Transverse colon (tissue), 4 donors: ENCODE results near the gene SSX2IP. TPM values are rescaled to one million over a fixed set of nuclear protein-coding genes. Genes with fewer than 3 reads are reported as not detected.

Experiments
- DNase-seq: peaks from one replicate; pipeline ENCODE4 v3.0.0-alpha.2; 2019
- H3K27ac ChIP-seq, 4 donors: fragments of 200-600 bp; sonication (generic); 2 replicates each; pipeline ENCODE4 v1.5.1; 2016 to 2018; ENCODE audit warnings: inconsistent platforms in 4 of 4
- H3K27me3 ChIP-seq: fragments of 200-600 bp; sonication (generic); 2 replicates; pipeline ENCODE4 v1.5.1; 2017; ENCODE audit warnings: inconsistent platforms
- H3K36me3 ChIP-seq, 4 donors: fragments of 200-600 bp; sonication (generic); 2 replicates each; pipeline ENCODE4 v1.5.1; 2017 to 2019; ENCODE audit warnings: inconsistent platforms in 4 of 4
- H3K4me1 ChIP-seq, 4 donors: fragments of 200-600 bp; sonication (generic); 2 replicates each; pipeline ENCODE4 v1.5.1; 2017 to 2020; ENCODE audit warnings: inconsistent platforms in 4 of 4
- H3K4me3 ChIP-seq, 4 donors: fragments of 200-600 bp; sonication (generic); 1 replicate in 1 of 4; 2 replicates in 3 of 4; pipeline versions ENCODE4 v1.5.1 to v1.6.1; 2017 to 2019; ENCODE audit warnings: inconsistent platforms in 4 of 4
- H3K9me3 ChIP-seq, 2 donors: fragments of 200-600 bp; sonication (generic); 2 replicates each; pipeline ENCODE4 v1.5.1; 2017 to 2019; ENCODE audit warnings: inconsistent platforms in 2 of 2
- EP300 ChIP-seq: sonication (generic); formaldehyde crosslinking; IDR thresholded peaks from one replicate; pipeline ENCODE4 v1.6.1; 2017; ENCODE audit warnings: antibody characterized with exemption, low read depth
- POLR2A ChIP-seq: fragments of 450-650 bp; IDR thresholded peaks from one replicate; pipeline ENCODE4 v1.6.1; 2016; ENCODE audit warnings: antibody characterized with exemption, mild to moderate bottlenecking, moderate library complexity
- POLR2AphosphoS5 ChIP-seq, 3 donors: sonication (generic); formaldehyde crosslinking; IDR thresholded peaks; one replicate each; pipeline ENCODE4 v1.6.1; 2016; ENCODE audit warnings: antibody characterized with exemption in 3 of 3
- WGBS, 2 donors: methylation state at CpG; one replicate each; pipeline ENCODE4 v1.1.5; 2018; ENCODE audit warnings: low coverage in 1 of 2; 5-methylcytosine and 5-hydroxymethylcytosine counted together
- in situ Hi-C, 4 donors: fragments of 200-750 bp; cut with MboI; loops; one replicate each; pipeline versions ENCODE4 v1.15.0 to v1.15.1; 2017; ENCODE audit warnings: low sequenced_read_pairs in 3 of 4, low pct_ligation_motif_present in 1 of 4, low pct_unique_long_range_greater_than_20kb in 1 of 4
- intact Hi-C: fragments of 100-400 bp; cut with DNase I; formaldehyde crosslinking; loops from one replicate; pipeline ENCODE4 v1.15.1; 2023; ENCODE audit warnings: low total_unique reads
- total RNA-seq, 4 donors: library from RNA; depleted of rRNA; stranded (reverse); fragments of >200 nt; gene quantifications; one replicate each; pipeline ENCODE4 v1.1.0, GENCODE V29; 2016
- TF ChIP-seq, protein P1 (sequence below), 5 experiments: fragments of 200-600 bp in 3 of 5; fragments of 450-650 bp in 2 of 5; sonication (generic) in 3 of 5; IDR thresholded peaks; 1 replicate in 2 of 5; 2 replicates in 3 of 5; pipeline ENCODE4 v1.5.1; 2016 to 2017; ENCODE audit warnings: antibody characterized with exemption in 5 of 5, inconsistent platforms in 3 of 5, mild to moderate bottlenecking in 2 of 5, moderate library complexity in 1 of 5

Gene SSX2IP
- total RNA-seq, 4 donors from 2014 or later, result 7.1 to 15.2 (median 11.4) TPM

DNA sequence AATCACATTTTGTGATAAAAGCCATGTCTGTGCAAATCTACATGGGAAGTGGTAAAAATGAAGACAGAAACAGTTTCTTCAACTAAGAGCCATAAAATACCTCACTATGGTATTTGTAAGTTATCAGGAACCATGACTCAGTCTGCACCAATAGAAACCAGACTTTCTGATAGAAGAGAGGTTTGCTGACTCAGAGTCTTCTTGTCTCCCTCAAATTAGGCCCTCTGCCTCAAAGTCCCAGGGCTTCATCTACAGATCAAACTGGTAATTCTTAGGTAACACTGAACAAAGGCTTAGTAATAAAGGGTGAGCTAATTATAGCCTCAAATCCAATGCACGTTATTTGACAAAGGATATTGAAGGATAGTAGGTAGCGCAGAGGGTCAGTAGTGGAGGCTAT is 30.9 kb upstream of the SSX2IP start:
- TF ChIP-seq, protein P1, sequence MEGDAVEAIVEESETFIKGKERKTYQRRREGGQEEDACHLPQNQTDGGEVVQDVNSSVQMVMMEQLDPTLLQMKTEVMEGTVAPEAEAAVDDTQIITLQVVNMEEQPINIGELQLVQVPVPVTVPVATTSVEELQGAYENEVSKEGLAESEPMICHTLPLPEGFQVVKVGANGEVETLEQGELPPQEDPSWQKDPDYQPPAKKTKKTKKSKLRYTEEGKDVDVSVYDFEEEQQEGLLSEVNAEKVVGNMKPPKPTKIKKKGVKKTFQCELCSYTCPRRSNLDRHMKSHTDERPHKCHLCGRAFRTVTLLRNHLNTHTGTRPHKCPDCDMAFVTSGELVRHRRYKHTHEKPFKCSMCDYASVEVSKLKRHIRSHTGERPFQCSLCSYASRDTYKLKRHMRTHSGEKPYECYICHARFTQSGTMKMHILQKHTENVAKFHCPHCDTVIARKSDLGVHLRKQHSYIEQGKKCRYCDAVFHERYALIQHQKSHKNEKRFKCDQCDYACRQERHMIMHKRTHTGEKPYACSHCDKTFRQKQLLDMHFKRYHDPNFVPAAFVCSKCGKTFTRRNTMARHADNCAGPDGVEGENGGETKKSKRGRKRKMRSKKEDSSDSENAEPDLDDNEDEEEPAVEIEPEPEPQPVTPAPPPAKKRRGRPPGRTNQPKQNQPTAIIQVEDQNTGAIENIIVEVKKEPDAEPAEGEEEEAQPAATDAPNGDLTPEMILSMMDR (IDR thresholded peaks at IDR 0.05), result no peak
- TF ChIP-seq EP300 (no peak), POLR2AphosphoS5 (IDR thresholded peaks at IDR 0.05) (no peak), POLR2A (no peak)
- H3K9me3 ChIP-seq, result no peaks in the 10 kb centered on the region
- in situ Hi-C loops, result no loop called here
- H3K36me3 ChIP-seq, result no peaks in the 10 kb centered on the region
- WGBS, 2 donors, result 17 to 74% methylated on average over 1 to 2 of the region's 2 CpGs
- H3K27me3 ChIP-seq, result no peaks in the 10 kb centered on the region
- H3K27ac ChIP-seq, result peak overlapping the region in 3 of 4 donors; percentile 10 to 69 (median 68)
- intact Hi-C loops, result no loop called here
- no peak for DNase-seq
- no peak overlapping the region for H3K4me3 ChIP-seq
- H3K4me1 ChIP-seq, result peaks cover 0 to 26% (median 17%) of the 10 kb centered on the region in 4 donors

- H3K36me3 ChIP-seq, result no peaks in the 10 kb centered on the region
- in situ Hi-C loops (no loop called here), intact Hi-C loops (no loop called here)
- no peak overlapping the region for H3K4me3 ChIP-seq
- no peak for DNase-seq
- H3K27me3 ChIP-seq, result no peaks in the 10 kb centered on the region
- peak overlapping the region; percentile 10 to 70 (median 68) for H3K27ac ChIP-seq
- TF ChIP-seq POLR2AphosphoS5 (IDR thresholded peaks at IDR 0.05) (peak in 1 of 3 donors; percentile 1), EP300 (no peak), POLR2A (no peak)
- TF ChIP-seq, protein P1 (IDR thresholded peaks at IDR 0.05), result no peak
- 36% methylated on average over 5 of the region's 5 CpGs for WGBS, 2 donors
- peaks cover 0 to 26% (median 17%) of the 10 kb centered on the region in 4 donors for H3K4me1 ChIP-seq
- H3K9me3 ChIP-seq, result no peaks in the 10 kb centered on the region
Observed at GRCh38 chr1:84720221-84720780, 30.0 kb upstream of the SSX2IP start.

DNA sequence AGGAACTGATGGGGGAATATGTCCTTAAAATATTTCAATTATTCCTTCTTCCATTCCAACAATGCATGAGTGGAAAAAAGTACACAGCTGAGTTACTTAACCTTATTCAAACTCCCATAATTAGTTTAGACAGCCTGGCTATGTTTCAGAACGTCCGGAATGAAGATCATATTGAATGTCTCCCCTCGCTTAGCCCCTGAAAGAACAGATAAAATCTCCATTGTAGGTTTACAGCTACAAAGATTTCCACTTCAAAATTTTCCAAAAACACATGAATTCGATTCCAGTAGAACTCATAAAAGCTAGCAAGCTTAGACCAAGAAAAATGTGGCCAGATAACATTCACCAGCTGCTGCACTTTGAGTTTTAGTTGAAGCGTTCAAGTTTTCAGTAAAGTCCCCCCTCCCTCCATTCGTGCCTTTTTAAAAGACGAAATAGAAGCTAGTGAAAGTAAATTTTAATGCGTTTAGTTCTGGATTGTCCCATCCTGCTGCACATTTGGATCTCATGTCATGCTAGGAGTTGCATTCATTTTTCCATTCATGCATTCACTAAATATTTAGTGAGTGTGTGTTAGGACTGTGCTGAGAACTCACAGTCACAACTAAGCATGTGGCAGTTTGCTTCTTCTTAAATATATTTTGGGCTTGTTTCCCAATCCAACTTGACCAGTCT is 29.4 kb upstream of the SSX2IP start:
- H3K9me3 ChIP-seq, result no peaks in the 10 kb centered on the region
- WGBS, 2 donors, result 41 to 49% methylated on average over 8 of the region's 8 CpGs
- H3K36me3 ChIP-seq, result no peaks in the 10 kb centered on the region
- TF ChIP-seq, protein P1 (IDR thresholded peaks at IDR 0.05), result no peak
- TF ChIP-seq POLR2AphosphoS5 (IDR thresholded peaks at IDR 0.05), result peak in 1 of 3 donors; percentile 21
- DNase-seq, result no peak
- H3K4me1 ChIP-seq, result peaks cover 0 to 26% (median 17%) of the 10 kb centered on the region in 4 donors
- in situ Hi-C loops (no loop called here), intact Hi-C loops (no loop called here)
- peak overlapping the region; percentile 10 to 70 (median 68) for H3K27ac ChIP-seq
- H3K27me3 ChIP-seq, result no peaks in the 10 kb centered on the region
- no peak overlapping the region for H3K4me3 ChIP-seq

DNA sequence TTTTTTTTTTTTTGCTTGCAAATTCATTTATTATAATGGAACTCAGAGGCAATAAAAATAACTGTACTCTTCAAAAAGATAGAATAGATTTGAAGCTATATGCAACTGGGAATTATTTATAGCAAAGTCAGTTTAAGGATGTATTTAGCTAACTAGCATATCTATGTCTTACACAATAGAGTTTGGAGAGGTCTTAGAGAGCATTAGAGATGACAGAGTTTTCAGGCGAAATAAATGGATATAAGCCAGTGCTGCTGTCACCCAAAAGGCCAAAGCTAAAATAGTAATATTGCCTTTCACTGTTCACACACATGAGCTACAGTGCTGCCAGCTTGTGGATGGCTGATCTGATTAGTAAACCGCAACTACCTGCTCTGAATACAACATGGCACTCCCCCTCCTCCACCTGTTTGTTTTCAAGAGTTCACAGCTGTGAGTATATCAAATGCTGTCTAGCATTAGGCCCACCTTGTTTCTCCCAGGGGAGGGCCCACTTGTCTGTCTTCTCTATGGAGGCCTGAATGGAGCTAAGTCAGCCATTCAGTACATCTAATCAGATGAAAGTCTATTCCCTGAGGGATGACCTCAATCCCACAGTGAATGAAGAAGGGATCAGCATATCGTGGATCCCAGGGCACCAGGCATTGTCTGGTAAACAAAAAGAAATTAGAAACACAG is 25.2 kb upstream of the SSX2IP start:
- TF ChIP-seq POLR2AphosphoS5 (IDR thresholded peaks at IDR 0.05), result no peak
- TF ChIP-seq, protein P1 (IDR thresholded peaks at IDR 0.05), result no peak
- no peak for TF ChIP-seq POLR2A
- TF ChIP-seq EP300, result no peak
- H3K4me3 ChIP-seq, result no peak overlapping the region
- no peaks in the 10 kb centered on the region for H3K36me3 ChIP-seq
- no peaks in the 10 kb centered on the region for H3K9me3 ChIP-seq
- peaks cover 0 to 20% (median 10%) of the 10 kb centered on the region in 4 donors for H3K4me1 ChIP-seq
- in situ Hi-C loops (no loop called here), intact Hi-C loops (no loop called here)
- no peak overlapping the region for H3K27ac ChIP-seq
- DNase-seq, result no peak
- WGBS, 2 donors, result 71 to 83% methylated on average over 3 of the region's 3 CpGs
- H3K27me3 ChIP-seq, result no peaks in the 10 kb centered on the region
